Fibroblast of skin of abdomen (primary cell): Measurements from ENCODE around the gene SNX13.

Experiments used
- DNase-seq: peaks from one replicate; pipeline ENCODE4 v3.0.0-alpha.2; 2013

Gene SNX13

DNA sequence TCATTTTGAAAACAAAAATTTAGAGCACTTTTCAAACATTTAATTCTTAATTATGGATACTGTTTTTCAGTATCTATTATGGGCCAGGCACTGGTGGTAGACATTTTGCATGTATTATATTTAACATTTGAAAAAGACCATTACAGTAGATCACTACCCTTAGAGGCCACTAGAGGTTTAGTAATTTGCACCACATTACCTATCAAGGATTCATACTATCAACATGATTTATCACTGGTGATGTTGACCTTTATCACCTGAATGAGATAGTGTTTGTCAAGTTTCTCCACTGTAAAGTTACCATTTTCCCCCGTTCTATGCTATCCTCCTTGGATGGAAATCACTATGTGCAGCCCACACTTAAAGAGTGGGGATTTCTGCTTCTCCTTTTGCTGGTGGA is 4.4 kb upstream of the SNX13 start:
- no peak for DNase-seq

GRCh38 chr7:17943006-17943405 is 2.7 kb upstream of the SNX13 start:
- no peak for DNase-seq

- no peak for DNase-seq
These were observed 1.9 kb upstream of the SNX13 start for GRCh38 chr7:17942231-17942630.

GRCh38 chr7:17940951-17941431 is 697 bp upstream of the SNX13 start:
- DNase-seq = no peak

DNA sequence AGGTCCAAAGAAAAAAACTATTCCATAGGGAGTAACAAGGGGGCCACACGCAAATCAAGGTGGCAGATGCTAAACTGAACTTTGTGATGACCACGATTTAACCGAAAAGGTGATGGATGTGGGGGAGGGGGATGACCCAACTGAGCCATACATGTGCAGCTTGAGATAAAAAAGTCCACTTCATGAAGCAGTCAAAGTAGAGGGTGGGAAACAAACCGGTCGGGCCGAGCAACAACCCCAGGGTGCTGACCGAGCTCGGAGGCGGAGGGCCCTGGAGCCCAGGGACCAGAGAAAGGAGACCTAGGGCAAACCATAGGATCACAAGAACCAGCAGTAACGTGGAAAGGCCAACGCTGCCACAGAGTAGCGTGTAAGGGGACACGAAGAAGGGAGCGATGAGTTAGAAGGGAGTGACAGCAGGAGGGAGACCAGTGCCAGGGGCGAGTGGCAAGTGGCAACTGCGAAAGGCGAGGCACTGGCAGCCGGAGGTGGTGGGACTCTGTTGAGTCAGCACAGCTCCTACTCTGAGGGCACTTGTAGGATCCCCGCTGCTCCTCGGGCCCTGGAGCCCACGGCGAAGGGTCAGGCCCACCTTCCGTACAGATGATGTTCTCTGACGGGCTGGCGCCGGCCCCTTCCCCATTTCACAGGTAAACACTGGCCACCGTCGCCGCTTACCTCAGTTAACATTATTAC is 540 bp downstream of the SNX13 start:
- DNase-seq = peak; percentile 10

DNA sequence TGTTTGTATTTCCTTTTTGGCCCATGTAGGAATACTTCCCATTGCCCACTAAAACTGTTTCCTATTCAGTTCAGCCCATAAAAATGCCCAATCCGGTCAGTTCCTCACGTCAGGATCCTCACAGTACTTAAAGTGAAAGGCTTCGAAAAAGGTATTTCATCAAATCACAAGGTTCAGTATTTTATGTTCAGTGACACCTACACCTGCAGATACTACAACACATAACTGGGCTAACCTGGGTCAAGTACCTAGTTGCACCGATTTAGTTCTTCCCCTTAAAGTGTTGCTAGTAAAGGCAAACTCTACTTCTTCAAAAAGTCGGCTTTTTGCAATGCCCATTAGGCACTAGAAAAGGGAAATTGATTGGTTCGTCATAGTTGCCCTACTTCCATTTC is 1.1 kb downstream of the SNX13 start:
- DNase-seq = peak; percentile 10

DNA sequence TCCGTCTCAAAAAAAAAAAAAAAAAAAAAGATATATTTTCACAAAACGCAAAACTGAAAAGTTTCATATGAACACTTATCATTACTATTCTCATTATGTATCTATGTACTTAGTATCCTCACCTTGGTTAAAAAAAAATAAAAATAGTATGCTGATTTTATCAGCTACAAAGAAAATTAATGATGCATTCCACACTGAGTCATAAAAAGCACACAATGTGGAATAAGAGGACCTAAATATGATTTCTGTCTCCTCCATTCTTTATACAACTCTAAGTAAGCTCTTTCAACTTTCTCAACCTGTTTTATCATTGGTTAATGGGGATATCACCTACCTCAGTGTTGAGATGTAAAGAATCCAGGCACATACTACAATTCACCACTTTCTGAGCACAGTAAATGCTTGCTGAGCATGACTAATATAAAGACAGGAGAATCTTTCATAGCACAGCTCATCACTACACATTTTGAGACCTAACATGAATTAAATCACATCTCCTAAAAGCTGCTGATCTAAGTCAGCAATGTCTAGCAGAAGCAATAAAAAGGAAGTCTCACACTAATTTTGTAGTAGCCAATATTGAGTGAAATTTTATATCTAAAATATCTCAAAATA is 2.7 kb downstream of the SNX13 start:
- peak; percentile 11 for DNase-seq

- no peak for DNase-seq
These were observed 4.0 kb downstream of the SNX13 start for GRCh38 chr7:17936321-17936720.

DNA sequence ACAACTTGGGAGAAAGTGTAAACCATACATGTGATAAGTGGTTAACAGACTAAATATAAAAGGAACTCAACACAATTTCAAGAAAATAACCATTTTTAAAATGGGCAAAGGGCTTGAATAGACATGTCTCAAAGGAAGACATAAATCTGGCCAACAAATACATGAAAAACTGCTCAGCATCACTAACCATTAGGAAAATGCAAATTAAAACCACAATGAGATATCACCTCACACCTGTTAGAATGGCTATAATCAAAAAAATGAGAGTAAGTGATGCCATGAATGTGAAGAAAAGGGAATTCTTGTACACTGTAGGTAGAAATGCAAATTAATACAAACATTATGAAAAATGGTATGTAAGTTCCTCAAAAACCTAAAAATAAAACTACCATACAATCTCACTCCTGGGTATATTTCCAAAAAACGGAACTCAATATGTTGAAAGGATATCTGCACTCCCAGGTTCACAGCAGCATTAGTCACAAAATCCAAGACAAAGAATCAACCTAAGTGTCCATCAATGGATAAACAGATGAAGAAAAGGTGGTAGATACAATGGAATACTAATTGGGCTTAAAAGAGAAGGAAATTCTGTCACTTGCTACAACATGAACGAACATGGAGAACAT is 5.6 kb downstream of the SNX13 start:
- no peak for DNase-seq

DNA sequence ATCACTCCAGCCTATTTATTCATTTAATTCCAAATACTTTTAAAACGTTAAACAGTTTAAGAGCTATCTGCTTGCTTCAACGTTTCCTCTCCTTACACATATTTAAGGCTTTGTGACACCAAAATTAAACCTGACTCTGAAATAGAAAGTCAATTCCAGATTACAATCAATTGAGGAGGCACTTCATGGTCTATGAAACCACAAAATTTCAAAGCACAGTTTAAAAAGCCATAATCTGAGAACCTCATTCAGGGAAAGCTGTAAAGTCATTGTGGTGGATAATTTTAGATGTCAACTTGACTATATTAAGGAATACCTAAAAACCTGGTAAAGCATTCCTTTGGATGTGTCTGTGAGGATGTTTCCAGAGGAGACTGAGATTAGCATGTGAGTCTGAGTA is 6.2 kb downstream of the SNX13 start:
- no peak for DNase-seq

GRCh38 chr7:17932770-17933169 is 7.5 kb downstream of the SNX13 start:
- no peak for DNase-seq

DNA sequence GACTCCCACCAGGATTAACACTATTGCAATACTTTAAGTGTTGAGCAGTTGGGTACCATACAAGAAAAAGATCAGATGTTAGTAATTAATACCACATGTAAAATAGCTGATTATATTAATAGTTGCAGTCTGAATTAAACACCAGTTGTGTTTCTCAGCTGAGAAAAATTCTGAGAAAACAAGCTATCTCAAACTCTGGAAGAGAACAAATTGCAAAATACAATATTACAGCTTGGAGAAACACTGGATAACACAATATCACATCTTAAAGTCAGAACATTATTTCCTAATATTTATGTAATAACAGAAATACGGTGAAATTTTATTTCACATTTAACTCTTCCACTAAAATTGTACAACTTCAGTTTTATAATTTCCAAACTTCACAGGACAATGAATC is 9.2 kb downstream of the SNX13 start:
- no peak for DNase-seq

DNA sequence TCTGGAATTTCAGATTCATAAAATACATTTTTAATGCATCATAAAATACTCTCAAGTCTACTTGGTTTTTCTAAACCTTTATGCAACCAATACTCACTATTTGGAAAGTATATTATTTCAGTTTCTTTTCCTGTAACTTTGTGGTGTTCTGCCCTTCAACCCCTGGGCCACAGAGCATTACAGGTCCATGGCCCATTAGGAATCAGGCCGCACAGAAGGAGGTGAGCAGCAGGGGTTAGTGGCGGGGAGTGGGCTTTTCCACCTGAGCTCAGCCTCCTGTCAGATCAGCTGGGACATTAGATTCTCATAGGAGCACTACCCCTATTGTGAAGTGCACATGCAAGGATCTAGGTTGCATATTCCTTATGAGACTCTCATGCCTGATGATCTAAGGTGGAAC is 9.7 kb downstream of the SNX13 start:
- DNase-seq = no peak

DNA sequence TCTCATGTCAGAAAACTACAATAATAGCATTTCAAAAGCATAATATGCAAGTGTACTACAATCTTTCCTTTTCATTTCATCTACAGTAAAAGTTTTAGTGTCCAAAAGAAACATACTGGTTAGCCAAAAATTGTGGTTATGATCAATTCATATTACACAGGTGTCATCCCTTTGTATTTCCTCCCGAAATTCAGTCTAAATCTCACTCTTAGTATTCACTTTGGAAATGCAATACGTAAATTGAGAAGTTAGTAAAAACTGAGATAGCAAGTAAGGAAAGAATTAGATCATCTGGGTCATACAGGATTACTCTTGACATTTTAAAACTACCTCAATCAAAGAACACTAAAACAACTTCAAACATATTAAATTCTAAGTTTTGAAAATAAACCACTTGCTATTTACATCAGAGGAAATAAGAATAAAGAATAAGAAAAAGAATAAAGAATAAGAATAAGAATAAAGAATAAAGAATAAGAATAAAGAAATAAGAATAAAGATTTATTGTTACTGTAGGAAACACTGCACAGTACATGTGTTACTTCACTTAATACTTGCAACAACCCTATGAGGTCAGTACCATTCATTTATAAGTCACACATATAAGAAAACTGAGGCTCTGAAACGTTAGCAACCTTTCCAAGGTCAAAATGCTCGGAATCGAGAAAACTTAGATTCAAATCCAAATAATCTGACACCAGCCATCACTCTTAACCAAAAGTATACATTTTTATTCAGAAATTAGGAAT is 10.5 kb downstream of the SNX13 start:
- DNase-seq = no peak

DNA sequence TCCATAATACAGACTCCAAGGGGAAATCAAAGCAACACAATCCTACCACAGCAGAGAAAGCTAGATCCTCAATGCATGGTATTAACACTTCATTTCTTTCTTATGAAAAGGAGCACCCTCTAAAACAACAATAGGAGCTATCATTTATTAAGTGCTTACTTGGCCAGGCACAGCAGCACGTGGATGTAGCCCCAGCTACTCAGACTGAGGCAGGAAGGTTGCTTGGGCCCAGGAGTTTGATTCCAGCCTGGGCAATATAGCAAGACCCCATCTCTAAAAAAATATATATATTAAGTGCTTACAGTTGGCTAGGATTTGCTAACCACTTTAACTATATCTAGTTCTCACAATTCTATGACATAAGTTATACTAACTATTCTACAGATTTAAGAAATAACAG is 12.2 kb downstream of the SNX13 start:
- no peak for DNase-seq

- no peak for DNase-seq
These were observed 18.4 kb downstream of the SNX13 start for GRCh38 chr7:17921857-17922416.

GRCh38 chr7:17917842-17918241 is 22.5 kb downstream of the SNX13 start:
- DNase-seq = no peak

DNA sequence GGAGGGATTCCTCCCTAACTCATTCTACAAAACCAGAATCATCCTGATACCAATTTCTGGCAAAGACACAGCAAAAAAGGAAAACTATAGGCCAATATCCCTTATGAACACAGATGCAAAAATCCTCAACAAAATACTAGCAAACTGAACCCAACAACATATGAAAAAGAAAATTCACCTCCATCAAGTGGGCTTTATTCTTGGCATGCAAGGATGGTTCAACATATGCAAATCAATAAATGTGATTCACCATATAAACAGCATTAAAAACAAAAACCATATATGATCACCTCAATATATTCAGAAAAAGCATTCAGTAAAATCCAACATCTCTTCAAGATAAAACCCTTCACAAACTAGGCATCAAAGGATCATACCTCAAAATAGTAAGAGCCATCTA is 23.5 kb downstream of the SNX13 start:
- no peak for DNase-seq

DNA sequence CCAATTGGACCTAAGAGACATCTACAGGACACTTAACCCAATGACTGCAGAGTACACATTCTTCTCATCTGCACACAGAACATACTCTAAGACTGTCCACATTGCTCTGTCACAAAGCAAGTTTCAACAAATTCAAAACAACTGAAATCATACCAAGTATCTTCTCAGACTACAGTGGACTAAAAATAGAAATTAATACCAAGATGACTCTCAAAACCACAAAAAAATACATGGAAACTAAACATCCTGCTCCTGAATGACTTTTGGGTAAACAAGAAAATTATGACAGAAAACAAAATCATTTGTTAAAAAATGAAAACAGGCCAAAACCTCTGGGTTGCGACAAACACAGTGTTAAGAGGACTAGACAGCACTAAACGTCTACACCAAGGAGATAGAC is 24.5 kb downstream of the SNX13 start:
- DNase-seq = no peak

- DNase-seq = no peak
These were observed 25.1 kb downstream of the SNX13 start for GRCh38 chr7:17915168-17915567.

GRCh38 chr7:17913250-17913649 is 27.0 kb downstream of the SNX13 start:
- no peak for DNase-seq

DNA sequence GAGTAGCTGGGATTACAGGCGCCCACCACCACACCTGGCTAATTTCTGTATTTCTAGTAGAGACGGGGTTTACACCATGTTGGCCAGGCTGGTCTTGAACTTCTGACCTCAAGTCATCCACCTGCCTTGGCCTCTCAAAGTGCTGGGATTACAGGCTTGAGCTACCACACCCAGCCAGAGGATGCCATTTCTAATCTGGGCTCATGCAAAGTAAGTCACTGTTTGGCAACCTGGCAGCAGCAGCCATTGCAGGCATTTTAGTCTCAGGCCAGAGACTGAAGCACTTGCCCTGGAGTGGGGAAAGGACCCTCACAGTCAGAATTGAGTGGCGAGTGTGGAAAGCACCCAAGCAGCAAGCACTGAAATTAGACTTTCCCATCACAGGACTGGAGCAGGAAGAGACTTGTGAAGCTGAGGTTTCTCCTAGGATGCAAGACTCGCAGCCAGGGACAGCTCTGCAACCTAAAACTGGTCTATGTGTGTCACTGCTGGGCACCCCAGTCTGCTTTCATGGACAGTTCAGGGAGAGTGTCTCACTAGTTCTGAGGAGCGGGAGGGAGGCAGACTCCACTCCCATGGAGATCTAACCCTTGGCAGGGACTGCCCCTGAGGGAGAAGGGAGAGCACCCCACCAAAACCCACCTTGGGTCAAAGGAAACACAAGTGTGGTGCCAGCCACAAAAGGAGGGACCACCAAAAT is 27.6 kb downstream of the SNX13 start:
- no peak for DNase-seq
